ENCODE measurements around the gene SHC4.

SHC4 gene

DNA sequence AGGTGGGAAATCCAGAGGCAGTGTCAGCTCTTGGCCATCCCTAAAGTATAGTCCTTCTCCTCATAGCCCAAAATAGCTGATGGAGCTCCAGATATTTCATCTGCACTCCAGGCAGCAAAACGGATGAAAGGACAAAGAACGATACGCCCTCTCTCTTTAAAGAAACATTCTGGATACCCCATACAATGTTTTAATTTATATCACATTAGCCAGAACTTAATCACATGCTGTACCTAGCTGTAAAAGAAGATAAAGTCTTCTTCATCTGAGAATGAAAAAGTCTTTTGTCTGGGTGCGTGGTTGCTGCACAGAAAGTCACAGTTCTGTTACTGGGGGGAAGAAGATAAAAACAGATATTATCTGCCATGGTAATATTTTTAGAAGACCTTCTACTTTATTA is 4.3 kb upstream of the SHC4 start:
- no peak for DNase-seq (ENCODE audit: low spot score)

DNA sequence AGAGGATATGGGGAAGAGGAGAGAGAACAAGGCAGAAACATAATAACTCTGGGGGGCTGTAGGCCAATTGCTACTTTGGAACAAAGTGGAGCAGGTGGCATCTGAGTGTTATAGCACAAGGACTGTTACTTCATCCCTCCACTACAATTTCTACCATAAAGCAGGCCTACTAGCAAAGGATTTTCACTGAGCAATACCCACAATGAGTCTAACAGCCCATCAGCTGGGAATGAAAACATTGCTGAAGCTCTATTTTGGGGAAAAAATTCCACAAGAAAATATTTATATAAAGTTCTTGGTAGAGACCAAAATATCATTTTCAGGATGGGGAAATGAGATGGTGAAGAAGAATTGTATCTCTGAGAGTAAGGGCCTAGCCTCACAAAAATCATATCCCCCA is 3.6 kb upstream of the SHC4 start:
- no peak for DNase-seq (ENCODE audit: low spot score)

DNA sequence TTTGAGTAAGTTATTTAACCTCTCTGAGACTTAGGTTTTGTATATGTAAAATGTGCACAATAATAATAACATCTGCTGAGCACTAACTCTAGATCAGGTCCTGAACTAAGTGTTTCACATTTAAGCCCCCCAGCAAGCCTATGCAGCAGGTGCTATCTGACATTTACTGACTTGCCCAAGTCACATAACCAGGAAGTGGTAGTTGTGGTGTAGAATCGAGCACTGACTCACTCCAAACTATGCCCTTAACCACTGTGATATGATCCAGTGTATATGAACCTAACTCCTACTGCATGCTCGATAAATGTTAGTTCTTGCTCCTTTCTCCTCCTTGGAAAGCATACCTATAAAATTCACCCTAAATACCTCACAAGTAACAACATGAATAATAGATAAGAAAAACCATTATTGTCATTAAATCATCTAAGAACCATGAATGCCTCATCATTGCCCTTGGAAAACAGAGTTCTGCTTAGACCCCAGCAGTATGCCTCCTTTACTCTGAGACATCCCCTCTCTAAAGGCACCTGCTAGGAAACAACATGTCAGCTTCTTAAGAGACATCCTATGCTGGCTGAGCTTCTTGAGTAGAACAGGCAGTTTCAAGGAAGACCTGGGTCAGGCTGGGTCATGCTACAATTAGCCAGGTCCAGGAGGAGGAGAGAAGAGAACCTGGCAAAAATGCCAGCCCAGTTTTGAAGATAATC is 3.0 kb upstream of the SHC4 start:
- DNase-seq (ENCODE audit: low spot score) = no peak

DNA sequence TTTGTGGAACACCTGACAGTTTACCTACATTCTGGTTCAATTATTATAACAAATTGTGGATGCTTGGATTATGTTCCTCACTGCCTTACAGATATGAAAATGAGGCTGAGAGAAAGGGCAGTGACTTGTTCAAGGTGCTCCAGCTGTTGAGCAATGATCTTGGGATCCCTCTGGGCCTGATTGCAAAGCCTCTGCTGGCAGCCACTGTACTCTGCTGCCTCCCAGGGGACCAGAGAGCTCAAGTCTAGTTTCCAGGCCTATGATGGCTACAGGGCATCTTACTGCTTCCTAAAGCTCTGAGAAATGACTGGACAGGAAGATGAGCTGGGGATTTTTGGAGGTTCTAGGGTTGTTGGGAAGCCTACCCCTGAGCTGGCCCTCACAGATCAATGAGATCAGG is 2.3 kb upstream of the SHC4 start:
- DNase-seq (ENCODE audit: low spot score) = no peak

DNA sequence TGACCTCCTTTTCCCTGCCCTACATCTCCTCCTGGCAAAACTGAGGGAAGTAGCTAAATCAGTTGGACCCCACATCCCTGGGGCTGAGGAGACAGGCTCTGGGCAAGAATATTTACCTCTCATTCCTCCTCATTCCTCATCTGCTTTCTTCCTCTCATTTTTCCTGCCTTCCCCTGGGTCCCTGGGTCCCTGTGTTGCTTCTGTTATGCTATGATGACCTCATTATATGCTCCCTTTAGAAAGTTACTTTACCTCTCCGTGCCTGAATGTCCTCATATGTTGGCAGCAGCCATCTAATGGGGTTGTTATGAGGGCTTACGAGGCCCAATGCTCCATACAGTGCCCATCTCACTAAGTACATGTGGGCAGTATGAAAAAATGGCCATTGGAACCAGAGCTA is 1.2 kb upstream of the SHC4 start:
- no peak for DNase-seq (ENCODE audit: low spot score)

DNA sequence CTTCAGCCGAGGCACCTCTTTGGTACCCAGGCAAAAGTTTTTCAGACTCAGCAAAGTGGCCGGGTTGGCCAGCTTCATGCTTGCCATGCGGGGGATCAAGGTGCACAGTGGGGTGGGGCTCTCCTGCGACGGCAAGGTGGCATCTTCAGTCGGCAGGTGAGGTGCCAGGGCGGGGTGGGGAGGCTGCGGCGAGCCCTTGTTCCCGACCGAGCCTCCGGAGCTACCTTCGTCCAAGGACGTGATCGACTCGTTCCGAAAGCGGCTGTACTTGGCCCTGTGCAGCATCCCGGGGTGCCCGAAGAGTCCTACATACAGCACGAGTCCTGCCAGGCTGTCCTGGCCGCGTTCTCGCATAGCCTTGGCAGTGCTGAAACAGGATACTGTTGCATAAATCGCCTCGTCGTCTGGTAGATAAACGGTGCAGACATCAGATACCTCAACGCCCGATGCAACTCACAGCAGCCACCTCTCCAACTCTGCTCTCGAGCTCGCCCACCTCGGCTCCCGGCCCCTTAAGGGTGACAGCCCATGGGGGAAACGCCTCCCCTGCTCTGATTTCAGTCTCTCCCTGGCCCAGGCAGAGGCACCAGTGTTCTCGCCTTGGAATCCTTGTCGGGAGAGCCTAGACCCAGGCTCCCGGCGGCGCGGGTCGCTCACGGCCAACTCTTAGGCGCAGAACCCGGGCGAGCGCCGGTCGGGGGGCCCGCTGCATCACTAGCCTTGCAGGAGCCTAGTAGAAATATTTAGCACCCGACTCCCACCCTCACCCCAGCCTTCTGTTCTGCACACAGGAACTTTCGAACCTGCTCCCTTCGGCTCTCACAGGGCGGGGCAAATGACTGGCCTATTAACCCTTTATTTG is 826 bp downstream of the SHC4 start:
- DNase-seq (ENCODE audit: low spot score) = peak; percentile 75

DNA sequence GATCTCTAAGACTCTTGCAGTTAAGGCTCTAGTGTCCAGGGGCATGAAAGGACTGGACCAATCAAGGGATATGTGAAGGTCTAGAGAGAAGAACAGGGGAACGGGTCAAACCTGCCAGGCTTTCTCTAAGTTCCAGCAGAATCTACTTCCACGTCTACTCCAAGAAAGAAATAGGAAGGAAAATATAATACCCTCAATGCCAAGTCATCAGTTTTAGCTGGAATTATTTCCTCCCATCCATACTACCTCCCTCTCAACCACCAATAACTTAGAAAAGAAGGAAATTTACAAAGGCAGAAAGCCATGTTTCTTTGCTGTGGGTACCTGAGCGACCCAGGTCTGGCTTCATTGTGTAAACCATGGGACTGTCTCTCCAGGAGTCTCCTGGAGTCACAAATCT is 7.8 kb downstream of the SHC4 start:
- DNase-seq (ENCODE audit: low spot score) = no peak

DNA sequence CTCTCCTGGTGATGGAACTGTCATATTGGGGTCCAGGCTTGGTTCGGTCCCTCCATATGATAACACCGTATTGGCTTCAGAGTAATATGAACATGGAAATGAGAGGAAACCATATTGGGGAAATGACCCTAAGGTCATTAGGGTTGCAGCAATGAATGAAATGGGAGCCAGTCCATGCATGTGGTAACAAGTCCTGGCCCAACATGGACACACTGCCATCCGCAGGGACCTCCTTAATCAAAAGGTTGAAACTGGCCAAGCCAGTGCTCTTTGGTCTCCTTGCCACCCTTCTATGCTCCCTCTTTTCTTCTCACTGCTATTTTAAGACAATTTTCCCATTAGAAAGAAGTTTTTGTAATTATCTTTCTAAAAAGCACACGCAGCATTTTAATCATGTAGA is 8.3 kb downstream of the SHC4 start:
- DNase-seq (ENCODE audit: low spot score) = no peak

DNA sequence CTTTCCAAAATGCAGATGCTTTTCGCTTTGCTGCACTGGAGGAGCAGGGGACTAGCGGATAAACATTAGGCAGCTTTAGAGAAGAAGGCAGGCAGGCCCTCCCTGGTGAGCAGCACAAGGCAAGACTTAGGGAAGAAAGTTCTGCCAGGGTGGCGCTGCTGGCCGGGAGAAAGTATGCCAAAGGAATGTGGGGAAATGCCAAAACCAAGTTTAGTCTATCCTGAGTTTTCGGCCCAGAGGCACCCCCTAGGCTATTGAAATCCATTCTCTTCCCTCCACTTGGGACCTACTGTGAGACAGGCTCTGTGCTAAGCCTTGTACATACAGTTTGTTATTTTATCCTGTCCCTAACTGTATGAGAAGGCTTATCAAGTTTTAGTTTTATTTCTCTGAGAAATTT is 9.2 kb downstream of the SHC4 start:
- DNase-seq (ENCODE audit: low spot score) = no peak

DNA sequence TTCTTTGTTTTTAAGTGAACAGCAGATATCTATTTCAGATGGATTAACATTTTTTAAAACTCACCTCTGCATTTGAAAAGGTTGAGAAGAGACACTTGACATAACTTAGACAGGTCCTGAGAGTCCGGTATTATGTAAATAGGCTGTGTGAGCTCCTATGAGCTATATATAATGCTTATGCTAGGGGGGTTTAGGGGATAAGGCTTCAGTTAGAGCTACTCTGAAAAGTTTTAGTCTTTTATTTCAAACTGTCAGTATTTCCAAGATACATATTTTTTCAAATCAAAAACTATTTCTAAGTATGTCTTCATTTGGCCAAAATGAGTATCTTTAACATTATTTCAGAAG is 16.9 kb downstream of the SHC4 start:
- DNase-seq (ENCODE audit: low spot score) = no peak

DNA sequence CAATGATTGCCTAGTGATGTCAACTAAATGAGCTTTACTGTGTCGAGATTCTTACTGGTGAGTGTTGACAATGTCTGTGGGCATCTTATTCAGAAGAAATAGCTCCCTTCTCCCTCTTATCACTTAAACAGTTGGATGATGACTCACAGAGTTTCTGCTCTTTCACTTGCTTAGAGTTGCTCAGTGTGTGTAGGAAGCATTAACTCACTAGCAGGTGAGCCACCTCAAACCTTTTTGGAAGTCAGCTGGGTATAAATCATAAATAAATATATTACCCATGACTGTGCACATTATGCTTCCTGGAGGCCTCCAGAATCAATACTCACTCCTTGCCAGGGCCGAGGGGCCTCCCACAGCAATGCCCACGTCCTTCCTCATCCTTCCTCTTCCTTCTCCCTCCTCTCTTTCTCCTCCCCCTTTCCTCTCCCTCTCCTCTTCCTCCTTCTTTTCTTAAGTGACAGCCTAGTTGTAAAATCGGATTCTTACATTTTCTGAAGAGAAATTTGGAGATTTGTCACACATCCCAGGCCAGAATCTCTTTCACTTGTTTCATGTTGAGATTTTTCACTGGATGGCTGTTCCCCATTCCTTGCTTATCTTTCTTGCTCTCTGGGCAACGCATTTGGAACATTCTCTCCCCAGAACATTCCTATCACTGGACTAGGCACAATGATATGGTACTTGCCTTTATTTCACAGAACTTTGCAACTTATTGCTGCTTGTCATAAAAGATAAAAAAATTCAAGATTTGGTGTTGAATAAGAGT is 17.5 kb downstream of the SHC4 start:
- no peak for DNase-seq (ENCODE audit: low spot score)

DNA sequence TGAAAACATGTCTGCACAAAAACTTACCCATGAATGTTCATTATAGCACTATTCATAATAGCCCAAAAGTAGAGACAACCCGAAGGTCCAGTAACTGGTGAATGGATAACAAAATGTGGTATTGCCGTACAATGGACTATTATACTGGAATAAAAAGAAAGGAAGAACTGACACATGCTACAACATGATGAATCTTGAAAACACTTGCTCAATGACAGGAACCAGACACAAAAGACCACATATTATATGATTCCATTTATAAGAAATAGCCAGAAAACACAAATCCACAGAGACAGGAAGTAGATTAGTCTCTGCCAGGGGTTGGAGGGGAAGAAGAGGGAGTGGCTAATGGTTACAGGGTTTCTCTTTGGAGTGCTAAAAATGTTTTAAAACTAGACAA is 18.3 kb downstream of the SHC4 start:
- DNase-seq (ENCODE audit: low spot score) = no peak

DNA sequence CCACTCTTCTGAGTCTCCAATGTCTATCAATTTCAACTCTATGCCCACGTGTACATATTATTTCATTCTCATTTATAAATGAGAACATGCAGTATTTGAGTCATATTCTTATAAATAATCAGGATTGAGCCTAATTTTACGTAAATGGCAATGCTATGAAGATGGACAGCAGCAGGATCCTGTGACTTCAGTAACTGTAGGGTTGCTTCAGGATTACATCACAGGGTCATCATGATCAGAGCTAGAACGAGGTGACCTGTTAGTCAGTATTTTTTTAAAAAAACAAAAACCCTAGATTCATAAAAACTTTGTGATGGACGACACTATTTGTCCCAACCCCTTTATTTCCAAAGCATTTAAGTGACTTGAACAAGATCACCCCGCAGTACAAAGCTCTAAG is 21.8 kb downstream of the SHC4 start:
- no peak for DNase-seq (ENCODE audit: low spot score)

DNA sequence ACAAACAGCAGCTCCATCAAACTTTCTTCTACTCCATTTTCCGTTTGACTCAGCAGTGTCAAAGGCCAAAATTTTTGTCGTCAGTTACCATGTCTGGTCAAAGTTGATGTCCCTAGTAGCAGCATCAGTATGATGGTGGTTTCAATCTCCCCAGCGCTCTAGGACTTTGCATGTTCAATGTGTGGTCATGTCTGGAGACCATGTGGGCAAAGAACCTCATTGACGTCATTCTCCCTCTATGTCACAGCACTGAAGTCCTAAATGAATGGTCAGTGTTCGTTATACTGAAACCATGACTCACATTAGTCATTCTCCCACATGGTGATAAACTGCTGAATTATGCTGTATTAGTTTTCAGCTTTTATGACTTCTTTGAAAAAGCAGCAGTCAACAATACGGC is 23.2 kb downstream of the SHC4 start:
- DNase-seq (ENCODE audit: low spot score) = no peak

DNA sequence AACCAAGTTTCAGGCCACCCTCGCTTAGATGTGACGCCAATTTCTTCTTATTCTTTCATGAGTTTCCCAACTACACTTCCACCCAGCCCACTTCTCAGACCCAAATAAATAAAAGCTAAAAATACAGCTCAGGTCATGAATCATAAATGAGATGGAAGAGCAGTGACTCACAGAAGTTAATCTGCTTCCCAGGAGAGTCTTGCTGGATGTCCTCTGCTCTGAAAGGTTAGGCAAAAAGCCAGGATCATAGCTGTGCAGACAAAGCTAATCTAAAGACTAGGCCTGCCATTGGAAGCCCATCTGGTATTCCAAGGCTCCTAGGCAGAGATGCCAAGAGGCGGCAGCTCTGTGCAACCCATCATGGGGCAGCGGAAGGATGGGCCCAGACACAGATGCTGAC is 24.1 kb downstream of the SHC4 start:
- DNase-seq (ENCODE audit: low spot score) = no peak

DNA sequence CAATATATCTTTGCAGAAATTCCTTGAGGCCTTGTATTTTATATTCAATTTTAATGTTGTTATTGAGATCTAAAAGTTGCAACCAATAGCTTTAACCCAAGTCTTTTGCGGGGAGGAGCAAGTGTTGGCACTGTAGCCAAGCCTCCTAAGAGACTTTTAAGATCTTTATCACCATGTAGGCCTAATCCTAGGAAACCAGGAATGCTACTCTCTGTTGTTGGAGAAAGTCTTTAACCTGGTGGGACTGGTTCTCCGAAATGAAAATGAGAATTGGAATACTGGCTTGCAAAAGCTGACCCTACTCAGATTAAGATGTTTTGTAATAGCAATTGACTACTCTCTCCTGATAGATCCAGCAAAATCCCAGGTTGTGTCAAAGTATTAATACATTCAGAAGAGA is 25.8 kb downstream of the SHC4 start:
- DNase-seq (ENCODE audit: low spot score) = no peak

DNA sequence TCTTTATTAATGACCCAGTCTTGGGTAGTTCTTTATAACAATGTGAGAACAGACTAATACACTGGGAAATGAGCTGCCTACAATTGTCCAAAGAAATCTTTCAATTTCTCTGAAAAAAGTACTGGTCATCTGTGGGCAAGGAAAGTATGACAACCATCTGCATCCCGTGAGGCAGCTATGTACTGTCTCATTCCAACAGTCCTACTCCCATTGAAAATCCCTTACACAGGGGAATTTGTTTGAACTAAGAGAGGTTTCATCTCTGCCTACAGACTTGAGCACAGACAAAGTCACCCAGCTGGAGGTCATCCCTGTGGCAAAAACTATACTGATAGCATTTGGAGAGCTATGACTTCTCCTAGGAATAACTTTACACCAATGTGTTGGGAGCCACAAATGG is 27.1 kb downstream of the SHC4 start:
- DNase-seq (ENCODE audit: low spot score) = no peak

DNA sequence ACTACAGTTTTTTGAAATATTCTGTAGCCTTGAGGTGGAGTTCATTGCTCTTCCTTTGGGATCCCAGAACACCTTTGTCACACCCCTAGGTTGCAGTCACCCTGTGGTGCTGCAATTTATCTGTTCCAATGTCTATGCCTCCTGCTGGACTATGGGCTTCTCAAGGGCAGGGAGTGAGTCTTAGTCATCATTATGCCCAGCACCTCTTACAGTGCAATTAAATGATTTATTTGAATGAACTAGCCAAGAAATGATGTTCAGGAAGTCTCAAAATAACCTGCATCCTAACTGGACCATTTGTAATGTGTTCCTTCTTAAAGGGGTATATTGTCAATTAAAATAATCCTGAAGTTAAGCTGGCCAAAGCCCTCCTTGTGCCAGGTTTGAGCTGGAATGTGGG is 28.5 kb downstream of the SHC4 start:
- DNase-seq (ENCODE audit: low spot score) = no peak

DNA sequence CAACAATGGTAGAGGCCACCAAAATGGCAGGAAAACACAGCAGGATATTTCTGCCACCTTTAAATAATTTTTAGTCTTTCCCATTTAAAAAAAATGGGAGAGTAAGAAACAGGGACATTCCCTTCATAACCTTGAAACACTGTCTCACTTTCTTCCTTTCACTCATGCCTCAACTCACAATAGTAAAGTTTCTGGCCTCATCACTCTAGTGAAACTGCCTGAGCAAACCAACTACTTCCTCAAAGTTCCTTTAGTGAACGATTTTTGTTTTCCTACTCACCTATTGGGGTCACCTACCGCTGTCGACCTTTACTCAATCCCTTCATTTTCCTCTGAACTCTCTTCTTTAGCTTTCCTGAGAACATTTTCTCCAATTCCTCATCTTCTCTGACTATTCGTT is 33.0 kb downstream of the SHC4 start:
- DNase-seq (ENCODE audit: low spot score) = no peak

DNA sequence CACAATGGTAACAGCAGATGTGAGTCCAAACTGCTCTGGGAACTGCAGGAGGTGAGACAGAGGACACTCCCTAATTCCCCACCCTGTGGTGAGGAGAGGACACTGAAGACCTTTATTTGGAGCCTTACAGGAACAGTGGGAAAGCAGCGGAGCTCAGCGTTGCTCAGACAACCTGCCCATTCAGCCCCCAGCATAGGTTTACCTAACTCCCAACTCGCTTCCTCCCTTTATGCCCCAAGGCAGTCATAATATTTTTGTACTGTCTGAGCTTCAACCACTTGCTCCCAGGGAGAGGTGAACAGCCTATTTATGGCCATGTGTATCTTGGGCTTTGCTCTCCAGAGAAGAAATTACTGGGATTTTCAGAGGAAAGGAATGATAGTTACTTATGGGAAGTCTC is 34.1 kb downstream of the SHC4 start:
- DNase-seq (ENCODE audit: low spot score) = no peak

DNA sequence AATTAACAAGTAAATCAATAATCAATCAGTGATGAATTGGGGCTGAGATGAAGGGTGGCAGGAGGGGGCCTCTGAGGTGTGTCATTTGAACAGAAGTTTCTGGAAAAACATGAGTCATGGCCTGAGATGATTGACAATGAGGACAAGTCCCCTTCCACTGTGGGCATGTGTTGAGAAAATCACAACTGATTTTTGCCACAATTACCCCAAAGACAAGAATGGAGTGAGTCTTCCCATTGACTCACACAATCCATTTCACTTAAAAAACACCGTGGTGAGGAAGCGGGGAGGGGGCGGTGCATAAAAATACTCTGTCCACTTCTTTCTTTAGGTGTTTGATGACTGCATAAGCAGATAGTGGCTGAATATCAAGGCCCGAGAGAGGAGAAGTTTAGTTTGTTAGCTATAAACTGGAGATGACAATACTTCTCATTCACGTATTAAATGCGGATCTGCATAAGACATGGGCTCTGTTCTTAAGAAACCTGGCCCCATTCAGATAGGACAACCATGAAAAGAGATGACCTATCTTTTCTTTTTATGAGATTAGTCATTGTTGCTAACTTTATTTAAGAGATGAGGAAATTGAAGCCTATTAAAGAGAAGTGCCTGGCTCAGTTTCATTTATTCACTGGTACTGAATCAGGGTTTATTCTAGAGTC is 34.7 kb downstream of the SHC4 start:
- DNase-seq (ENCODE audit: low spot score) = no peak

DNA sequence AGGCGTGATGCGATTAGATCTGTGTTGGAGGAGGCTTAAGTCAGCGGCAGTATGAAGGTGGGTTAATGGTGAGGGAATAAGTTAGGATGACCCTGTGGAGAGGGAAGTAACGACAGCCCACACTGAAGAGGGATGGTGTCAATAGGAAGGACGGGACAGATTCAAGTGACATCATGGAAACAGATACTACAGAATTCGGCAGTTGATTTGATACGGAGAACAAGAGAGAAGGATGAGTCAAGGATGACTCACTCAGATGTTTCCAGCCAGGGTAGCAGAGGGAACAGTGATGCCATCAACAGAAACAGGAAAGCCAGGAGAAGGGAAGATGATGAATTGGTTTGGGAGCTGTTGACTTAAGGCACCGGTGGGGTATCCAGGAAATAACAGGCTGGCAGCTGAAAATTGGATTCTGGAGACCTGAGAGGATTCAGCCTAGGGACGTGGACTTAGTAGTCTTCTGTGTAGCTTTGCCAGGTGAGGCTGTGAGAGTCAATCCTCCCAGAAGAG is 38.0 kb downstream of the SHC4 start:
- DNase-seq (ENCODE audit: low spot score) = no peak
